Neuronal stem cell (in vitro differentiated cells): ENCODE data around the gene STOML2.

Experiments used
- DNase-seq: peaks from one replicate; pipeline ENCODE4 v3.0.0-alpha.2; 2013; ENCODE audit warnings: low spot score
- H2AFZ ChIP-seq: one replicate; pipeline ENCODE4 v1.6.1; 2013; ENCODE audit warnings: mild to moderate bottlenecking, low read length, inconsistent platforms
- H2AK5ac ChIP-seq: 2 replicates; pipeline ENCODE4 v1.6.1; 2013; ENCODE audit warnings: low read depth, mild to moderate bottlenecking, inconsistent platforms, low read length, moderate library complexity, mixed read lengths
- H2BK120ac ChIP-seq: 2 replicates; pipeline ENCODE4 v1.6.1; 2013; ENCODE audit warnings: low read depth, mild to moderate bottlenecking, inconsistent platforms, low read length, moderate library complexity, mixed read lengths
- H2BK12ac ChIP-seq: one replicate; pipeline ENCODE4 v1.6.1; 2013; ENCODE audit warnings: low read length, inconsistent platforms
- H2BK15ac ChIP-seq: 2 replicates; pipeline ENCODE4 v1.6.1; 2013; ENCODE audit warnings: mild to moderate bottlenecking, low read length, inconsistent platforms, mixed read lengths
- H2BK5ac ChIP-seq: one replicate; pipeline ENCODE4 v1.6.1; 2013; ENCODE audit warnings: inconsistent platforms, mild to moderate bottlenecking, low read length, moderate library complexity
- H3K14ac ChIP-seq: one replicate; pipeline ENCODE4 v1.6.1; 2013; ENCODE audit warnings: low read length, inconsistent platforms
- H3K18ac ChIP-seq: 2 replicates; pipeline ENCODE4 v1.6.1; 2013; ENCODE audit warnings: low read length, inconsistent platforms
- H3K23ac ChIP-seq: 2 replicates; pipeline ENCODE4 v1.6.1; 2013; ENCODE audit warnings: low read depth, mild to moderate bottlenecking, mixed read lengths, low read length, inconsistent platforms; ENCODE audit not compliant: poor library complexity
- H3K27ac ChIP-seq: replicated peaks from 3 replicates; pipeline ENCODE4 v1.5.1; 2013; ENCODE audit warnings: low read length, inconsistent platforms
- H3K27me3 ChIP-seq, 3 experiments: 2 replicates each; pipeline ENCODE4 v1.6.1; 2013; ENCODE audit warnings: low read length in 3 of 3, mild to moderate bottlenecking in 2 of 3, inconsistent platforms in 1 of 3, low read depth in 1 of 3, mixed read lengths in 1 of 3, moderate library complexity in 1 of 3; ENCODE audit not compliant: control insufficient read depth in 3 of 3, insufficient read depth in 3 of 3
- H3K36me3 ChIP-seq, 2 donors: replicated peaks in 1 of 2; 2 replicates each; pipeline ENCODE4 v1.6.1; 2013; ENCODE audit warnings: low read length in 2 of 2; ENCODE audit not compliant: control insufficient read depth in 2 of 2, insufficient read depth in 2 of 2
- H3K4ac ChIP-seq: 2 replicates; pipeline ENCODE4 v1.6.1; 2013; ENCODE audit warnings: inconsistent platforms, mild to moderate bottlenecking, low read length, moderate library complexity
- H3K4me1 ChIP-seq, 2 donors: 1 replicate in 1 of 2; 2 replicates in 1 of 2; pipeline ENCODE4 v1.6.1; 2013; ENCODE audit warnings: low read length in 2 of 2, low read depth in 1 of 2; ENCODE audit not compliant: control insufficient read depth in 2 of 2, insufficient read depth in 1 of 2
- H3K4me2 ChIP-seq: one replicate; pipeline ENCODE4 v1.6.1; 2013; ENCODE audit warnings: mild to moderate bottlenecking, low read length, inconsistent platforms; ENCODE audit not compliant: insufficient read depth, poor library complexity, severe bottlenecking
- H3K4me3 ChIP-seq, 2 donors: 2 replicates each; pipeline ENCODE4 v1.5.1; 2013; ENCODE audit warnings: low read length in 2 of 2, mild to moderate bottlenecking in 2 of 2, inconsistent platforms in 1 of 2, moderate library complexity in 1 of 2
- H3K79me1 ChIP-seq: one replicate; pipeline ENCODE4 v1.6.1; 2013; ENCODE audit warnings: low read depth, mild to moderate bottlenecking, inconsistent platforms, low read length, moderate library complexity
- H3K9ac ChIP-seq: one replicate; pipeline ENCODE4 v1.6.1; 2013; ENCODE audit warnings: mild to moderate bottlenecking, low read depth, low read length, inconsistent platforms; ENCODE audit not compliant: poor library complexity
- H3K9me3 ChIP-seq, 2 donors: replicated peaks in 1 of 2; 2 replicates each; pipeline versions ENCODE3 to v1.6.1; 2013; ENCODE audit warnings: low read length in 2 of 2, mild to moderate bottlenecking in 2 of 2, inconsistent platforms in 1 of 2, low read depth in 1 of 2, mixed read lengths in 1 of 2, moderate library complexity in 1 of 2; ENCODE audit not compliant: control insufficient read depth in 2 of 2, insufficient read depth in 1 of 2
- H4K8ac ChIP-seq: one replicate; pipeline ENCODE4 v1.6.1; 2013; ENCODE audit warnings: low read depth, mild to moderate bottlenecking, inconsistent platforms, low read length, moderate library complexity
- H4K91ac ChIP-seq: one replicate; pipeline ENCODE4 v1.6.1; 2013; ENCODE audit warnings: low read length, low read depth, mild to moderate bottlenecking, inconsistent platforms; ENCODE audit not compliant: poor library complexity
- WGBS, 2 donors: extraction: QIAGEN DNeasy Blood & Tissue Kit; methylation state at CpG; one replicate each; pipeline ENCODE4 v1.1.7; 2013; ENCODE audit warnings: missing lambda C conversion rate in 2 of 2, mixed read lengths in 1 of 2; ENCODE audit not compliant: insufficient read length in 2 of 2, insufficient replicate concordance in 1 of 2; ENCODE audit errors: extremely low coverage in 2 of 2; 5-methylcytosine and 5-hydroxymethylcytosine counted together

The STOML2 gene

GRCh38 chr9:35079041-35079425 lies 23.9 kb downstream of the STOML2 start:
- Histone ChIP-seq H3K4me1 (peaks cover 9 to 17% of the 10 kb centered on the region in 2 donors), H4K91ac (no peak overlapping the region), H3K4me2 (peak overlapping the region; percentile 93), H3K79me1 (peaks cover 16% of the 10 kb centered on the region), H3K27me3 (no peaks in the 10 kb centered on the region), H2BK12ac (no peak overlapping the region), H2BK5ac (peak overlapping the region; percentile 78), H2BK120ac (no peak overlapping the region), H2BK15ac (no peak overlapping the region), H3K18ac (peak overlapping the region; percentile 98), H3K9me3 (no peaks in the 10 kb centered on the region), H3K14ac (no peak overlapping the region), H2AK5ac (no peak overlapping the region), H3K4ac (no peak overlapping the region), H2AFZ (peak overlapping the region; percentile 95), H3K23ac (no peak overlapping the region), H3K9ac (peak overlapping the region; percentile 97), H3K27ac (peak overlapping the region; percentile 83), H3K4me3 (peak overlapping the region; percentile 86 to 87), H4K8ac (no peak overlapping the region), H3K36me3 (peaks cover 28 to 46% of the 10 kb centered on the region in 2 donors)
- DNase-seq = no peak
- no CpG with 5 or more reads among the region's 10 CpGs for WGBS, 2 donors

- no peak overlapping the region for H3K23ac ChIP-seq
- H2AK5ac ChIP-seq = no peak overlapping the region
- H3K4ac ChIP-seq = no peak overlapping the region
- no CpG with 5 or more reads among the region's 4 CpGs for WGBS, 2 donors
- H3K4me3 ChIP-seq = peak overlapping the region; percentile 32 to 86
- H2BK15ac ChIP-seq = no peak overlapping the region
- H3K9ac ChIP-seq = peak overlapping the region; percentile 87
- H2AFZ ChIP-seq = no peak overlapping the region
- H4K91ac ChIP-seq = no peak overlapping the region
- DNase-seq = no peak
- no peak overlapping the region for H2BK12ac ChIP-seq
- H3K9me3 ChIP-seq = no peaks in the 10 kb centered on the region
- peaks cover 16% of the 10 kb centered on the region for H3K79me1 ChIP-seq
- H4K8ac ChIP-seq = no peak overlapping the region
- H3K4me1 ChIP-seq = peaks cover 10 to 18% of the 10 kb centered on the region in 2 donors
- no peak overlapping the region for H2BK5ac ChIP-seq
- H3K14ac ChIP-seq = no peak overlapping the region
- no peak overlapping the region for H3K27ac ChIP-seq
- no peak overlapping the region for H3K4me2 ChIP-seq
- no peak overlapping the region for H2BK120ac ChIP-seq
- no peaks in the 10 kb centered on the region for H3K27me3 ChIP-seq
- peaks cover 33 to 55% of the 10 kb centered on the region in 2 donors for H3K36me3 ChIP-seq
- H3K18ac ChIP-seq = no peak overlapping the region
These were observed 24.9 kb downstream of the STOML2 start for GRCh38 chr9:35078066-35078465.

- no peak overlapping the region for H3K4me3 ChIP-seq
- no CpG with 5 or more reads among the region's 4 CpGs for WGBS, 2 donors
These were observed 26.1 kb downstream of the STOML2 start for GRCh38 chr9:35076848-35077247.

GRCh38 chr9:35075358-35075757 lies 27.6 kb downstream of the STOML2 start:
- WGBS, 2 donors = no CpG with 5 or more reads among the region's 4 CpGs
- no peak overlapping the region for H2BK15ac ChIP-seq
- H3K18ac ChIP-seq = no peak overlapping the region
- no peaks in the 10 kb centered on the region for H3K9me3 ChIP-seq
- no peak overlapping the region for H3K27ac ChIP-seq
- no peak overlapping the region for H4K91ac ChIP-seq
- H3K23ac ChIP-seq = no peak overlapping the region
- H3K4me2 ChIP-seq = no peak overlapping the region
- no peak for DNase-seq
- H3K4ac ChIP-seq = no peak overlapping the region
- no peak overlapping the region for H2AFZ ChIP-seq
- no peak overlapping the region for H3K4me3 ChIP-seq
- no peak overlapping the region for H2BK5ac ChIP-seq
- H3K36me3 ChIP-seq = peaks cover 35 to 62% of the 10 kb centered on the region in 2 donors
- H3K79me1 ChIP-seq = peaks cover 16% of the 10 kb centered on the region
- no peak overlapping the region for H2BK12ac ChIP-seq
- H3K14ac ChIP-seq = no peak overlapping the region
- no peak overlapping the region for H2AK5ac ChIP-seq
- H3K27me3 ChIP-seq = no peaks in the 10 kb centered on the region
- no peak overlapping the region for H3K9ac ChIP-seq
- H3K4me1 ChIP-seq = peaks cover 16 to 24% of the 10 kb centered on the region in 2 donors
- H4K8ac ChIP-seq = no peak overlapping the region
- H2BK120ac ChIP-seq = no peak overlapping the region

More at GRCh38 chr9:35076848-35077247, 26.1 kb downstream of the STOML2 start:
- H3K9me3 ChIP-seq = no peaks in the 10 kb centered on the region
- peaks cover 16% of the 10 kb centered on the region for H3K79me1 ChIP-seq
- no peak for DNase-seq
- no peak overlapping the region for H2BK12ac ChIP-seq
- no peak overlapping the region for H3K9ac ChIP-seq
- no peak overlapping the region for H3K14ac ChIP-seq
- peaks cover 13 to 20% of the 10 kb centered on the region in 2 donors for H3K4me1 ChIP-seq
- no peak overlapping the region for H4K8ac ChIP-seq
- no peak overlapping the region for H2BK15ac ChIP-seq
- no peaks in the 10 kb centered on the region for H3K27me3 ChIP-seq
- H3K4ac ChIP-seq = no peak overlapping the region
- no peak overlapping the region for H4K91ac ChIP-seq
- peaks cover 33 to 56% of the 10 kb centered on the region in 2 donors for H3K36me3 ChIP-seq
- H3K18ac ChIP-seq = no peak overlapping the region
- no peak overlapping the region for H2AFZ ChIP-seq
- H2BK5ac ChIP-seq = no peak overlapping the region
- H3K27ac ChIP-seq = no peak overlapping the region
- H2AK5ac ChIP-seq = no peak overlapping the region
- no peak overlapping the region for H3K23ac ChIP-seq
- no peak overlapping the region for H2BK120ac ChIP-seq
- H3K4me2 ChIP-seq = no peak overlapping the region
